SK-N-SH (cell line): Measurements from ENCODE around the gene SCGB1D2. TPM values are rescaled to one million over a fixed set of nuclear protein-coding genes. Genes with fewer than 3 reads are reported as not detected.

ENCODE experiments used
- CTCF ChIA-PET: fragments of 300-600, 350-600 bp; formaldehyde crosslinking; extraction: SDS; loops from one replicate; lab custom pipeline; 2021; lab: Yijun Ruan, JAX
- POLR2A ChIA-PET: fragments of 350-600 bp; sonication (Branson Sonifier 250); formaldehyde crosslinking; extraction: SDS; loops from one replicate; lab custom pipeline; 2020; ENCODE audit warnings: antibody characterized with exemption, inconsistent platforms; lab: Yijun Ruan, JAX
- DNase-seq: peaks from one replicate; pipeline ENCODE4 v3.0.0; 2012
- H2AFZ ChIP-seq: fragments of 200-600 bp; sonication (generic); 2 replicates; pipeline ENCODE4 v1.8.1; 2016; ENCODE audit warnings: antibody characterized with exemption, mild to moderate bottlenecking, low read depth
- H3F3A ChIP-seq: fragments of 200-600 bp; sonication (generic); replicated peaks from 2 replicates; pipeline ENCODE3; 2016; ENCODE audit warnings: antibody characterized with exemption, mild to moderate bottlenecking; ENCODE audit not compliant: insufficient read depth
- H3K27ac ChIP-seq, 2 experiments: fragments of 200-500 bp in 1 of 2; fragments of 200-600 bp in 1 of 2; sonication (Bioruptor generic) in 1 of 2; sonication (generic), shearing (Covaris generic) in 1 of 2; 2 replicates each; pipeline versions ENCODE4 v1.5.1 to v1.6.1; 2014 to 2016; ENCODE audit warnings: low read depth in 2 of 2, inconsistent platforms in 1 of 2, low read length in 1 of 2, mild to moderate bottlenecking in 1 of 2, mixed read lengths in 1 of 2
- H3K27me3 ChIP-seq: fragments of 200-600 bp; sonication (generic), shearing (Covaris generic); 2 replicates; pipeline ENCODE4 v1.6.1; 2016; ENCODE audit warnings: mixed run types; ENCODE audit not compliant: insufficient read depth
- H3K36me3 ChIP-seq, 2 experiments: fragments of 200-500 bp in 1 of 2; fragments of 200-600 bp in 1 of 2; sonication (Bioruptor generic) in 1 of 2; sonication (generic) in 1 of 2; replicated peaks in 1 of 2; 2 replicates each; pipeline versions ENCODE3 to v1.5.1; 2014 to 2016; ENCODE audit warnings: low read length in 1 of 2, mild to moderate bottlenecking in 1 of 2; ENCODE audit not compliant: insufficient read depth in 2 of 2, control insufficient read depth in 1 of 2
- H3K4me1 ChIP-seq, 2 experiments: fragments of 200-500 bp in 1 of 2; fragments of 200-600 bp in 1 of 2; sonication (Bioruptor generic) in 1 of 2; sonication (generic), shearing (Covaris generic) in 1 of 2; 2 replicates each; pipeline versions ENCODE4 v1.5.1 to v1.6.1; 2014 to 2016; ENCODE audit warnings: low read depth in 1 of 2, low read length in 1 of 2, mixed run types in 1 of 2; ENCODE audit not compliant: insufficient read depth in 2 of 2, control insufficient read depth in 1 of 2
- H3K4me2 ChIP-seq: fragments of 200-600 bp; sonication (generic), shearing (Covaris generic); 2 replicates; pipeline ENCODE4 v1.6.1; 2017; ENCODE audit warnings: mixed run types
- H3K4me3 ChIP-seq, 2 experiments: fragments of 200-500 bp in 1 of 2; fragments of 200-600 bp in 1 of 2; sonication (Bioruptor generic) in 1 of 2; sonication (generic), shearing (Covaris generic) in 1 of 2; 2 replicates each; pipeline versions ENCODE4 v1.5.1 to v1.8.1; 2014 to 2016; ENCODE audit warnings: low read depth in 2 of 2, inconsistent platforms in 1 of 2, low read length in 1 of 2, mild to moderate bottlenecking in 1 of 2, mixed read lengths in 1 of 2, moderate library complexity in 1 of 2
- H3K79me2 ChIP-seq: fragments of 200-600 bp; sonication (generic); 2 replicates; pipeline ENCODE4 v1.8.1; 2017; ENCODE audit warnings: mild to moderate bottlenecking; ENCODE audit not compliant: insufficient read depth
- H3K9ac ChIP-seq: fragments of 200-600 bp; sonication (generic); 2 replicates; pipeline ENCODE4 v1.6.1; 2017; ENCODE audit warnings: mixed run types
- H3K9me2 ChIP-seq: fragments of 200-600 bp; sonication (generic); 2 replicates; pipeline ENCODE4 v1.6.1; 2017; ENCODE audit warnings: mixed run types
- H3K9me3 ChIP-seq: fragments of 200-600 bp; sonication (generic); 2 replicates; pipeline ENCODE4 v1.6.1; 2017; ENCODE audit warnings: mixed run types, mild to moderate bottlenecking, moderate library complexity
- H4K20me1 ChIP-seq: fragments of 200-600 bp; sonication (generic); 2 replicates; pipeline ENCODE4 v1.6.1; 2017; ENCODE audit warnings: mild to moderate bottlenecking, mixed run types; ENCODE audit not compliant: insufficient read depth
- EP300 ChIP-seq, 2 experiments: IDR thresholded peaks; 2 replicates each; pipeline versions ENCODE4 v1.4.0 to v1.6.1; 2012; ENCODE audit warnings: borderline replicate concordance in 1 of 2, low read depth in 1 of 2, low read length in 1 of 2
- EZH2phosphoT487 ChIP-seq: fragments of 200-600 bp; sonication (generic); IDR thresholded peaks from 2 replicates; pipeline ENCODE4 v1.6.1; 2017; ENCODE audit warnings: low read depth, mixed run types, mild to moderate bottlenecking, antibody characterized with exemption, moderate library complexity, borderline replicate concordance
- FOXM1 ChIP-seq: IDR thresholded peaks from 2 replicates; pipeline ENCODE4 v1.4.0; 2012; ENCODE audit warnings: low read depth, mild to moderate bottlenecking
- GABPA ChIP-seq: IDR thresholded peaks from 2 replicates; pipeline ENCODE4 v1.4.0; 2012; ENCODE audit warnings: low read depth, mild to moderate bottlenecking
- GATA2 ChIP-seq: sonication (generic); formaldehyde crosslinking; IDR thresholded peaks from 2 replicates; pipeline ENCODE4 v1.5.0; 2020; ENCODE audit warnings: mild to moderate bottlenecking, missing genetic modification reagents
- JUND ChIP-seq: IDR thresholded peaks from 2 replicates; pipeline ENCODE4 v1.4.0; 2012
- MEF2A ChIP-seq: IDR thresholded peaks from 2 replicates; pipeline ENCODE4 v1.4.0; 2012; ENCODE audit warnings: low read depth, borderline replicate concordance
- NFIC ChIP-seq: IDR thresholded peaks from 2 replicates; pipeline ENCODE4 v1.4.0; 2012; ENCODE audit warnings: borderline replicate concordance
- POLR2AphosphoS5 ChIP-seq: IDR thresholded peaks from 2 replicates; pipeline ENCODE4 v1.6.1; 2012; ENCODE audit warnings: low read depth, low read length
- SIN3A ChIP-seq: IDR thresholded peaks from 2 replicates; pipeline ENCODE4 v1.6.1; 2012; ENCODE audit warnings: low read depth, mild to moderate bottlenecking, low read length, moderate library complexity, borderline replicate concordance
- TCF12 ChIP-seq: IDR thresholded peaks from 2 replicates; pipeline ENCODE4 v1.4.0; 2012
- YY1 ChIP-seq: IDR thresholded peaks from 2 replicates; pipeline ENCODE4 v1.4.0; 2012; ENCODE audit warnings: low read depth, mild to moderate bottlenecking
- polyA plus RNA-seq, 3 experiments: library from polyadenylated mRNA; depleted of rRNA; stranded (reverse); fragments of >200 nt; gene quantifications; 2 replicates each; pipeline ENCODE4 v1.2.3, GENCODE V29; 2012
- TF ChIP-seq, protein P1 (sequence below): IDR thresholded peaks from 2 replicates; pipeline ENCODE4 v1.6.1; 2012; ENCODE audit warnings: mild to moderate bottlenecking, low read depth, low read length, moderate library complexity
- TF ChIP-seq, protein P2 (sequence below): IDR thresholded peaks from 2 replicates; pipeline ENCODE4; 2012
- TF ChIP-seq, protein P3 (sequence below): fragments of 200-600 bp; sonication (generic); IDR thresholded peaks from 2 replicates; pipeline ENCODE4 v1.6.1; 2017; ENCODE audit warnings: antibody characterized with exemption, mild to moderate bottlenecking, moderate library complexity
- TF ChIP-seq, protein P4 (sequence below): IDR thresholded peaks from 2 replicates; pipeline ENCODE4 v1.4.0; 2012; ENCODE audit warnings: low read depth, borderline replicate concordance
- TF ChIP-seq, protein P5 (sequence below): IDR thresholded peaks from 2 replicates; pipeline ENCODE4 v1.4.0; 2012; ENCODE audit warnings: low read depth

SCGB1D2 gene
- polyA plus RNA-seq, 1 of the 3 experiments (the other 2 are of a cell fraction) = not detected

DNA sequence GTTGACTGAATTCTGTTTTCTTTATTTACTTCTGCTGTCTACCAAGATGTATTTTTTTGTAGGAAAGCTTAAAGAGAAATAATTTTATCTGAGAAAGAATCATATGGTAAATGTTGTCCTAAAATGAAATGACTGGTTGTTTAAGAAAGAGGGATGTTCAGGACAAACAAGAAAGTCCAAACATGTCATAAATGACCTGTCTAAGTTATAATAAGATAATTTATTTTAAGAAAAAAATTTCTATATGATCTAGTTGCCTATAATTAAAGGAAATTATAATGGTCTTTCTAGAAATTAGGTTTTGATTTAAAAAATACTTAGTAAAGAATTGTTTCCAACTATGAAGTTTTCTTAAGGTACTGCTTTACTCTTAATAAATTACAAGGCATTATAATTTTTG lies 38.4 kb downstream of the SCGB1D2 start:
- H3K27me3 ChIP-seq = no peaks in the 10 kb centered on the region
- CTCF ChIA-PET = no interaction called here

More for the DNA sequence above, 38.4 kb downstream of the SCGB1D2 start:
- Histone ChIP-seq H3K79me2 (no peaks in the 10 kb centered on the region), H3K9me3 (peaks cover 11% of the 10 kb centered on the region), H3K36me3 (no peaks in the 10 kb centered on the region), H3F3A (no peaks in the 10 kb centered on the region), H3K4me1 (no peaks in the 10 kb centered on the region), H3K9ac (no peak overlapping the region), H3K9me2 (no peaks in the 10 kb centered on the region), H3K4me3 (no peak overlapping the region), H3K4me2 (no peak overlapping the region), H2AFZ (no peak overlapping the region), H3K27ac (no peak overlapping the region), H4K20me1 (no peaks in the 10 kb centered on the region)
- TF ChIP-seq, protein P1, sequence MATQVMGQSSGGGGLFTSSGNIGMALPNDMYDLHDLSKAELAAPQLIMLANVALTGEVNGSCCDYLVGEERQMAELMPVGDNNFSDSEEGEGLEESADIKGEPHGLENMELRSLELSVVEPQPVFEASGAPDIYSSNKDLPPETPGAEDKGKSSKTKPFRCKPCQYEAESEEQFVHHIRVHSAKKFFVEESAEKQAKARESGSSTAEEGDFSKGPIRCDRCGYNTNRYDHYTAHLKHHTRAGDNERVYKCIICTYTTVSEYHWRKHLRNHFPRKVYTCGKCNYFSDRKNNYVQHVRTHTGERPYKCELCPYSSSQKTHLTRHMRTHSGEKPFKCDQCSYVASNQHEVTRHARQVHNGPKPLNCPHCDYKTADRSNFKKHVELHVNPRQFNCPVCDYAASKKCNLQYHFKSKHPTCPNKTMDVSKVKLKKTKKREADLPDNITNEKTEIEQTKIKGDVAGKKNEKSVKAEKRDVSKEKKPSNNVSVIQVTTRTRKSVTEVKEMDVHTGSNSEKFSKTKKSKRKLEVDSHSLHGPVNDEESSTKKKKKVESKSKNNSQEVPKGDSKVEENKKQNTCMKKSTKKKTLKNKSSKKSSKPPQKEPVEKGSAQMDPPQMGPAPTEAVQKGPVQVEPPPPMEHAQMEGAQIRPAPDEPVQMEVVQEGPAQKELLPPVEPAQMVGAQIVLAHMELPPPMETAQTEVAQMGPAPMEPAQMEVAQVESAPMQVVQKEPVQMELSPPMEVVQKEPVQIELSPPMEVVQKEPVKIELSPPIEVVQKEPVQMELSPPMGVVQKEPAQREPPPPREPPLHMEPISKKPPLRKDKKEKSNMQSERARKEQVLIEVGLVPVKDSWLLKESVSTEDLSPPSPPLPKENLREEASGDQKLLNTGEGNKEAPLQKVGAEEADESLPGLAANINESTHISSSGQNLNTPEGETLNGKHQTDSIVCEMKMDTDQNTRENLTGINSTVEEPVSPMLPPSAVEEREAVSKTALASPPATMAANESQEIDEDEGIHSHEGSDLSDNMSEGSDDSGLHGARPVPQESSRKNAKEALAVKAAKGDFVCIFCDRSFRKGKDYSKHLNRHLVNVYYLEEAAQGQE = no peak
- TF ChIP-seq, protein P2, sequence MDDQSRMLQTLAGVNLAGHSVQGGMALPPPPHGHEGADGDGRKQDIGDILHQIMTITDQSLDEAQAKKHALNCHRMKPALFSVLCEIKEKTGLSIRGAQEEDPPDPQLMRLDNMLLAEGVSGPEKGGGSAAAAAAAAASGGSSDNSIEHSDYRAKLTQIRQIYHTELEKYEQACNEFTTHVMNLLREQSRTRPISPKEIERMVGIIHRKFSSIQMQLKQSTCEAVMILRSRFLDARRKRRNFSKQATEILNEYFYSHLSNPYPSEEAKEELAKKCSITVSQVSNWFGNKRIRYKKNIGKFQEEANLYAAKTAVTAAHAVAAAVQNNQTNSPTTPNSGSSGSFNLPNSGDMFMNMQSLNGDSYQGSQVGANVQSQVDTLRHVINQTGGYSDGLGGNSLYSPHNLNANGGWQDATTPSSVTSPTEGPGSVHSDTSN = no peak
- TF ChIP-seq FOXM1 = no peak
- no peak for TF ChIP-seq JUND
- no peak for TF ChIP-seq SIN3A
- no peak for TF ChIP-seq EZH2phosphoT487
- no peak for TF ChIP-seq YY1
- no peak for TF ChIP-seq MEF2A
- TF ChIP-seq, protein P3, sequence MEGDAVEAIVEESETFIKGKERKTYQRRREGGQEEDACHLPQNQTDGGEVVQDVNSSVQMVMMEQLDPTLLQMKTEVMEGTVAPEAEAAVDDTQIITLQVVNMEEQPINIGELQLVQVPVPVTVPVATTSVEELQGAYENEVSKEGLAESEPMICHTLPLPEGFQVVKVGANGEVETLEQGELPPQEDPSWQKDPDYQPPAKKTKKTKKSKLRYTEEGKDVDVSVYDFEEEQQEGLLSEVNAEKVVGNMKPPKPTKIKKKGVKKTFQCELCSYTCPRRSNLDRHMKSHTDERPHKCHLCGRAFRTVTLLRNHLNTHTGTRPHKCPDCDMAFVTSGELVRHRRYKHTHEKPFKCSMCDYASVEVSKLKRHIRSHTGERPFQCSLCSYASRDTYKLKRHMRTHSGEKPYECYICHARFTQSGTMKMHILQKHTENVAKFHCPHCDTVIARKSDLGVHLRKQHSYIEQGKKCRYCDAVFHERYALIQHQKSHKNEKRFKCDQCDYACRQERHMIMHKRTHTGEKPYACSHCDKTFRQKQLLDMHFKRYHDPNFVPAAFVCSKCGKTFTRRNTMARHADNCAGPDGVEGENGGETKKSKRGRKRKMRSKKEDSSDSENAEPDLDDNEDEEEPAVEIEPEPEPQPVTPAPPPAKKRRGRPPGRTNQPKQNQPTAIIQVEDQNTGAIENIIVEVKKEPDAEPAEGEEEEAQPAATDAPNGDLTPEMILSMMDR = no peak
- TF ChIP-seq, protein P4, sequence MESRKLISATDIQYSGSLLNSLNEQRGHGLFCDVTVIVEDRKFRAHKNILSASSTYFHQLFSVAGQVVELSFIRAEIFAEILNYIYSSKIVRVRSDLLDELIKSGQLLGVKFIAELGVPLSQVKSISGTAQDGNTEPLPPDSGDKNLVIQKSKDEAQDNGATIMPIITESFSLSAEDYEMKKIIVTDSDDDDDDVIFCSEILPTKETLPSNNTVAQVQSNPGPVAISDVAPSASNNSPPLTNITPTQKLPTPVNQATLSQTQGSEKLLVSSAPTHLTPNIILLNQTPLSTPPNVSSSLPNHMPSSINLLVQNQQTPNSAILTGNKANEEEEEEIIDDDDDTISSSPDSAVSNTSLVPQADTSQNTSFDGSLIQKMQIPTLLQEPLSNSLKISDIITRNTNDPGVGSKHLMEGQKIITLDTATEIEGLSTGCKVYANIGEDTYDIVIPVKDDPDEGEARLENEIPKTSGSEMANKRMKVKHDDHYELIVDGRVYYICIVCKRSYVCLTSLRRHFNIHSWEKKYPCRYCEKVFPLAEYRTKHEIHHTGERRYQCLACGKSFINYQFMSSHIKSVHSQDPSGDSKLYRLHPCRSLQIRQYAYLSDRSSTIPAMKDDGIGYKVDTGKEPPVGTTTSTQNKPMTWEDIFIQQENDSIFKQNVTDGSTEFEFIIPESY = no peak
- no peak for TF ChIP-seq NFIC
- TF ChIP-seq TCF12 = no peak
- TF ChIP-seq EP300 (IDR thresholded peaks at IDR 0.05; ENCODE audit: borderline replicate concordance in 1 of 2, low read depth in 1 of 2, low read length in 1 of 2) = no peak
- no peak for TF ChIP-seq GABPA
- no peak for TF ChIP-seq GATA2
- TF ChIP-seq, protein P5, sequence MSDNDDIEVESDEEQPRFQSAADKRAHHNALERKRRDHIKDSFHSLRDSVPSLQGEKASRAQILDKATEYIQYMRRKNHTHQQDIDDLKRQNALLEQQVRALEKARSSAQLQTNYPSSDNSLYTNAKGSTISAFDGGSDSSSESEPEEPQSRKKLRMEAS = no peak
- TF ChIP-seq POLR2AphosphoS5 = no peak
- DNase-seq = no peak
- POLR2A ChIA-PET = no interaction called here

Other genes with a start within 250 kb of the SCGB1D2 start
- 14.5 and 20.1 TPM in 2 replicates for gene INCENP, start 118.2 kb upstream of the SCGB1D2 start, polyA plus RNA-seq (2012; rRNA removed)
- gene SCGB1D1, start 52.0 kb upstream of the SCGB1D2 start, polyA plus RNA-seq (2012; rRNA removed) = not detected in 2 replicates
- not detected in 2 replicates for gene SCGB2A1, start 33.6 kb upstream of the SCGB1D2 start, polyA plus RNA-seq (2012; rRNA removed)
- gene SCGB2A2, start 27.9 kb downstream of the SCGB1D2 start, polyA plus RNA-seq (2012; rRNA removed) = not detected in 2 replicates
- gene SCGB1D4, start 56.8 kb downstream of the SCGB1D2 start, polyA plus RNA-seq (2012; rRNA removed) = not detected in 2 replicates
- gene ASRGL1, start 95.2 kb downstream of the SCGB1D2 start, polyA plus RNA-seq (2012; rRNA removed) = 2.6 and 4.3 TPM in 2 replicates
- not detected in 2 replicates for gene SCGB1A1, start 176.8 kb downstream of the SCGB1D2 start, polyA plus RNA-seq (2012; rRNA removed)